ENCODE data around the gene MAP2. TPM values are rescaled to one million over a fixed set of nuclear protein-coding genes. Genes with fewer than 3 reads are reported as not detected.

Gene MAP2
- total and polyA plus RNA-seq, 2 of the 8 experiments (the other 6 are each of a cell fraction or from before 2014, with no cell fraction given), result 5.9 to 9.4 TPM

DNA sequence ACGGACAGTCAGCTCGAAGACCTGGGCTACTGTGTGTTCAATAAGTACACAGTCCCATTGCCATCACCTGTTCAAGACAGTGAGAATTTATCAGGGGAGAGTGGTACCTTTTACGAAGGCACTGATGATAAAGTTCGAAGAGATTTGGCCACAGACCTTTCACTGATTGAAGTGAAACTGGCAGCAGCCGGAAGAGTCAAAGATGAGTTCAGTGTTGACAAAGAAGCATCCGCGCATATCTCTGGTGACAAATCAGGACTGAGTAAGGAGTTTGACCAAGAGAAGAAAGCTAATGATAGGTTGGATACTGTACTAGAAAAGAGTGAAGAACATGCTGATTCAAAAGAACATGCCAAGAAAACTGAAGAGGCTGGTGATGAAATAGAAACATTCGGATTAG lies 270.9 kb downstream of the MAP2 start (continued):
- TF ChIP-seq, protein P1, sequence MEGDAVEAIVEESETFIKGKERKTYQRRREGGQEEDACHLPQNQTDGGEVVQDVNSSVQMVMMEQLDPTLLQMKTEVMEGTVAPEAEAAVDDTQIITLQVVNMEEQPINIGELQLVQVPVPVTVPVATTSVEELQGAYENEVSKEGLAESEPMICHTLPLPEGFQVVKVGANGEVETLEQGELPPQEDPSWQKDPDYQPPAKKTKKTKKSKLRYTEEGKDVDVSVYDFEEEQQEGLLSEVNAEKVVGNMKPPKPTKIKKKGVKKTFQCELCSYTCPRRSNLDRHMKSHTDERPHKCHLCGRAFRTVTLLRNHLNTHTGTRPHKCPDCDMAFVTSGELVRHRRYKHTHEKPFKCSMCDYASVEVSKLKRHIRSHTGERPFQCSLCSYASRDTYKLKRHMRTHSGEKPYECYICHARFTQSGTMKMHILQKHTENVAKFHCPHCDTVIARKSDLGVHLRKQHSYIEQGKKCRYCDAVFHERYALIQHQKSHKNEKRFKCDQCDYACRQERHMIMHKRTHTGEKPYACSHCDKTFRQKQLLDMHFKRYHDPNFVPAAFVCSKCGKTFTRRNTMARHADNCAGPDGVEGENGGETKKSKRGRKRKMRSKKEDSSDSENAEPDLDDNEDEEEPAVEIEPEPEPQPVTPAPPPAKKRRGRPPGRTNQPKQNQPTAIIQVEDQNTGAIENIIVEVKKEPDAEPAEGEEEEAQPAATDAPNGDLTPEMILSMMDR (IDR thresholded peaks at IDR 0.05; ENCODE audit: control extremely low read depth in 1 of 3, insufficient read depth in 1 of 3, low read depth in 1 of 3, low read length in 3 of 3), result no peak
- TF ChIP-seq NRF1 (IDR thresholded peaks at IDR 0.05; ENCODE audit: low read depth, low read length) (no peak), TAF1 (IDR thresholded peaks at IDR 0.05; ENCODE audit: low read depth, low read length) (no peak), SAP30 (IDR thresholded peaks at IDR 0.05; ENCODE audit: insufficient read depth, insufficient replicate concordance, low read length) (no peak), PHF8 (conservative IDR thresholded peaks at IDR 0.05; ENCODE audit: low read depth, low read length) (no peak), CBX8 (IDR thresholded peaks at IDR 0.05; ENCODE audit: borderline replicate concordance, low read depth, low read length) (no peak), NANOG (IDR thresholded peaks at IDR 0.05; ENCODE audit: insufficient read depth, low read depth, low read length, poor library complexity, severe bottlenecking) (no peak)

Data from H1 (cell line).